Measurements from ENCODE around the gene PIGU. TPM values are rescaled to one million over a fixed set of nuclear protein-coding genes. Genes with fewer than 3 reads are reported as not detected.

Gene PIGU
- total and polyA plus RNA-seq, 7 donors, result 6.6 to 26.8 (median 11.1) TPM

DNA sequence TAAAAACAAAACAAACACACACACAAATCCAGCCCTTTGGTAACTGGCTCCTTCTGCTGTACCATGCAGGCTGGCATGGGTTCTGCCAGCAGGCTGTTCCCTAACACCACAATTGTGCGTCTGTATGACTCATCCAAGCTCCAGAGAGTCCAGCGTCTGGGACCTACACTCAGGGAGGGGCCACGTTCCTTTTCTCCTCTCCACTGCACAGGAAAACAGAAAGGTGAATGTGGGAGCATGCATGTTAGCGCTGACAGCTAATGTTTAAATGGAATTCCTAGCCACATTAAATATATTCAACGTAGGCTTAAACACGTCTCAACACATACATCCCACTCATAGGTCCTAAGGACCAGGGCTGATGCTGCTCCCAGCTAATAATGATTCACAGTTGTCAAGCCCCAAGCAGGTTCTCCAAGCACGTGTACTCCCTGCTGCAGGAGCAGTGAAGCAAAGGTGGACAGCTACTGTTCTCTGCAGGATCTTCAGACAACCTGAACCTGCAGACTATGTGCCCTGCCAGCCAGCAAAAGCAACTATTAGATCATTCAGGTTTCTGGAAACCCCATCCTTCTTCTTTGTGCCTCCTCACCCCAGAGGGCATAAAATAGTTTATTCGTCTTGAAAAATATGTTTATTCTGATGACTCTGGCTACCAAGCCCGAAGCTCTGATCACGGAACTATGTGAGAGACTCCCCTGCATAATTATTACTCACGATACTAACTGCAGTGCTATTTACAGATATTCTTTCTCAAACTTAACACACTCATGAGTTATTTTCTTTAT lies 97.5 kb downstream of the PIGU start:
- no peak overlapping the region for H3K4me3 ChIP-seq
- WGBS, 2 donors, result 39 to 76% methylated on average over 11 of the region's 11 CpGs
- H3K9me3 ChIP-seq, result no peaks in the 10 kb centered on the region
- intact Hi-C loops (cut with DNase I), result no loop called here
- peaks cover 5 to 8% (median 6%) of the 10 kb centered on the region in 4 donors for H3K36me3 ChIP-seq
- no peak for DNase-seq
- H3K27ac ChIP-seq, result no peak overlapping the region
- no peaks in the 10 kb centered on the region for H3K27me3 ChIP-seq
- TF ChIP-seq EP300 (IDR thresholded peaks at IDR 0.05), result no peak
- TF ChIP-seq CTCF (IDR thresholded peaks at IDR 0.05), result peak in 3 of 4 experiments; percentile 30 to 53 (median 33)
- TF ChIP-seq POLR2AphosphoS5 (IDR thresholded peaks at IDR 0.05), result peak in 1 of 4 donors; percentile 18
- TF ChIP-seq POLR2A (IDR thresholded peaks at IDR 0.05), result no peak
- H3K4me1 ChIP-seq, result peaks cover 0 to 10% (median 5%) of the 10 kb centered on the region in 4 donors

DNA sequence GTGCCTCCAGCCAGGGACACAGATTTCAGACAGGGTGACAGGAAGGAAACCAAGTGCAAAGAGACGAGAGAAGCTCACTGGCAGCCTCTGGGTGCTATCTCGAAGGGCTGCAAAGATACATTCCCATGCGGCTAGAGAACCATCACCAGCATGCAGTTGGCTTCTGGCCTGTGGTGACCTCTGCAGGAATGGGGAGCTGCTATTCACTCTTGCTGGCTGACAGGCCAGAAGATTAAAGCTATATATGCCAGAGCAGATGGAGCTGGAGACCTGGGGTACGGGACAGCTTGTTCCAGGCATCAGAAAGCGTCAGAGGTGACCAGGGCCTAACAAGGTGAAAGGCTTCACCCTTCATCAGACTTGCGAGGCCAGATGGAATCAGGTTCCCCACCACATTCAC lies 98.4 kb downstream of the PIGU start:
- peaks cover 5 to 15% (median 9%) of the 10 kb centered on the region in 4 donors for H3K36me3 ChIP-seq
- no peak overlapping the region for H3K4me3 ChIP-seq
- no peaks in the 10 kb centered on the region for H3K27me3 ChIP-seq
- no peak overlapping the region for H3K27ac ChIP-seq
- H3K4me1 ChIP-seq, result peaks cover 0 to 10% (median 5%) of the 10 kb centered on the region in 4 donors
- no peaks in the 10 kb centered on the region for H3K9me3 ChIP-seq
- intact Hi-C loops (cut with DNase I), result no loop called here
- TF ChIP-seq EP300 (IDR thresholded peaks at IDR 0.05) (no peak), CTCF (IDR thresholded peaks at IDR 0.05) (no peak), POLR2A (IDR thresholded peaks at IDR 0.05) (no peak), POLR2AphosphoS5 (IDR thresholded peaks at IDR 0.05) (no peak)
- DNase-seq, result no peak
- WGBS, 2 donors, result 82 to 88% methylated on average over 6 of the region's 6 CpGs

GRCh38 chr20:34578025-34578424 lies 98.9 kb downstream of the PIGU start:
- H3K27ac ChIP-seq, result no peak overlapping the region
- WGBS, 2 donors, result 79 to 81% methylated on average over 2 of the region's 2 CpGs
- intact Hi-C loops (cut with DNase I), result no loop called here

GRCh38 chr20:34577061-34577460 lies 99.8 kb downstream of the PIGU start:
- TF ChIP-seq CTCF (IDR thresholded peaks at IDR 0.05) (no peak), EP300 (IDR thresholded peaks at IDR 0.05) (no peak), POLR2A (IDR thresholded peaks at IDR 0.05) (no peak), POLR2AphosphoS5 (IDR thresholded peaks at IDR 0.05) (no peak)
- Histone ChIP-seq H3K27ac (no peak overlapping the region), H3K4me1 (peaks cover 0 to 10% (median 5%) of the 10 kb centered on the region in 4 donors), H3K4me3 (no peak overlapping the region), H3K27me3 (no peaks in the 10 kb centered on the region), H3K36me3 (peaks cover 5 to 26% (median 12%) of the 10 kb centered on the region in 4 donors), H3K9me3 (no peaks in the 10 kb centered on the region)
- WGBS, 2 donors, result 98 to 99% methylated on average over 4 of the region's 4 CpGs
- intact Hi-C loops (cut with DNase I), result no loop called here
- no peak for DNase-seq

More at GRCh38 chr20:34578025-34578424, 98.9 kb downstream of the PIGU start:
- no peak overlapping the region for H3K4me3 ChIP-seq
- H3K9me3 ChIP-seq, result no peaks in the 10 kb centered on the region
- H3K4me1 ChIP-seq, result peaks cover 0 to 10% (median 5%) of the 10 kb centered on the region in 4 donors
- DNase-seq, result no peak
- TF ChIP-seq EP300 (IDR thresholded peaks at IDR 0.05) (no peak), POLR2A (IDR thresholded peaks at IDR 0.05) (no peak), CTCF (IDR thresholded peaks at IDR 0.05) (no peak)
- peaks cover 5 to 17% (median 12%) of the 10 kb centered on the region in 4 donors for H3K36me3 ChIP-seq
- H3K27me3 ChIP-seq, result no peaks in the 10 kb centered on the region
